Smooth muscle cell (in vitro differentiated cells): ENCODE measurements around the gene C1orf52. TPM values are rescaled to one million over a fixed set of nuclear protein-coding genes. Genes with fewer than 3 reads are reported as not detected.
A peak's percentile ranks its signal among the peaks of the same experiment; 100 is the strongest.

Source experiments
- DNase-seq: peaks from one replicate; lab custom pipeline; 2025; ENCODE audit not compliant: unreplicated experiment; lab: John Stamatoyannopoulos, UW
- H2AFZ ChIP-seq: fragments of 200-600 bp; sonication (generic); 2 replicates; pipeline ENCODE4 v1.6.0; 2016; ENCODE audit warnings: antibody characterized with exemption, low read depth, mild to moderate bottlenecking
- H3F3A ChIP-seq: fragments of 200-600 bp; sonication (generic); 2 replicates; pipeline ENCODE4 v1.6.0; 2017; ENCODE audit warnings: antibody characterized with exemption, low read depth
- H3K27ac ChIP-seq: fragments of 200-600 bp; sonication (generic); 2 replicates; pipeline ENCODE4 v1.5.1; 2016; ENCODE audit warnings: low read depth, mild to moderate bottlenecking
- H3K27me3 ChIP-seq: fragments of 200-600 bp; sonication (generic); 2 replicates; pipeline ENCODE4 v1.6.1; 2016; ENCODE audit warnings: low read depth, mild to moderate bottlenecking
- H3K36me3 ChIP-seq: fragments of 200-600 bp; sonication (generic); 2 replicates; pipeline ENCODE4 v1.5.1; 2016; ENCODE audit warnings: low read depth
- H3K4me1 ChIP-seq: fragments of 200-600 bp; sonication (generic); 2 replicates; pipeline ENCODE4 v1.5.1; 2016; ENCODE audit warnings: low read depth
- H3K4me2 ChIP-seq: fragments of 200-600 bp; sonication (generic); 2 replicates; pipeline ENCODE4 v1.6.0; 2016; ENCODE audit warnings: mild to moderate bottlenecking
- H3K4me3 ChIP-seq: fragments of 200-600 bp; sonication (generic); 2 replicates; pipeline ENCODE4 v1.5.1; 2016; ENCODE audit warnings: mild to moderate bottlenecking
- H3K79me2 ChIP-seq: fragments of 200-600 bp; sonication (generic); 2 replicates; pipeline ENCODE4 v1.6.0; 2016; ENCODE audit warnings: low read depth, mild to moderate bottlenecking
- H3K9ac ChIP-seq: fragments of 200-600 bp; sonication (generic); 2 replicates; pipeline ENCODE4 v1.6.0; 2016; ENCODE audit warnings: low read depth
- H3K9me3 ChIP-seq: fragments of 200-600 bp; sonication (generic); replicated peaks from 2 replicates; pipeline ENCODE4 v1.5.1; 2016; ENCODE audit warnings: low read depth
- H4K20me1 ChIP-seq: fragments of 200-600 bp; sonication (generic); 2 replicates; pipeline ENCODE4 v1.6.0; 2016; ENCODE audit warnings: low read depth
- CTCF ChIP-seq: fragments of 200-600 bp; sonication (generic); IDR thresholded peaks from 2 replicates; pipeline ENCODE4 v1.5.1; 2017; ENCODE audit warnings: borderline replicate concordance, mild to moderate bottlenecking, antibody characterized with exemption; ENCODE audit not compliant: insufficient read depth, poor library complexity, severe bottlenecking
- WGBS: methylation state at CpG from one replicate; pipeline ENCODE4 v1.1.7; 2016; ENCODE audit warnings: low lambda C conversion rate; 5-methylcytosine and 5-hydroxymethylcytosine counted together
- polyA plus RNA-seq: library from polyadenylated mRNA; unstranded; fragments of >200 nt; fragmentation: Nextera tagmentation; extraction: Ambion mirVana; gene quantifications from 2 replicates; pipeline ENCODE4 v1.2.1, GENCODE V29; 2016
- total RNA-seq: library from RNA; depleted of rRNA; stranded (reverse); fragments of >200 nt; gene quantifications from 2 replicates; pipeline ENCODE4 v1.2.3, GENCODE V29; 2014

The C1orf52 gene
- total and polyA plus RNA-seq, 2 experiments from 2014 or later, result 39.4 to 46.4 TPM

DNA sequence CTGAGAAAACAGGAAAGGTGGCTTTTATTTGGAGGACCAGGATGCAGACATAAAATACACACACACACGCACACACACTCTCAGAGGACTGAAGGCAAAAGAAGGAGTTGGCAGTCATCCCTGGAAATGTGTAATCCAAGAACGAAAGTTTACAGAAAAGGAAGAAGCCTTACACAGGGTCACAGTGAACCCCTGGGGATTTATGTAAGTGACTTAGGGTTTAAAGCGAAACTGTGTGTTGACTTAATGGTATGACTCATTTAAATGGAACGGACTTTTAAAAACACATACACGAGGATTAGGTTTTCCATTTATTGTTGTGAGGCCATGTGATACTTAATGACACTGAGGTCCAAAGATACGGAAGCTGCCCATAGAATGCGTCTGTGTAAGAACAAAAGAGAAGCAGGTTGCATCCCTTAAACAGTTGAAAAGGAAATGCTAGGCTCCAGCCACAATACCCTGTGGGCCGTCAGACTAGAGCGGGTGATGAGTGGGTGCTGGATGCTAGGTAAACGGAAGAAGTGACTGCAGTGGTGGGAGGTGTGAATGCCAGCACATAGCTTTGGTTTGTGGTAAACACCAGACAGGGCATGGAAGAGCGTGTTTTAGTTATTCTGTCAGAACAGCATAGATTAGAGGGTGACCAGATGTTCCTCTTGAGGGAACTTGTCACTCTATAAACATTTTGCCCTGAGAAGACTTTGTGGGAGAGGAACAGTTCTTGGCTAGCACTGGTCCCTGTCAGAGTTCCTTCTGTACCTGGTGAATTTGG is 38.6 kb upstream of the C1orf52 start:
- peak; percentile 5 for DNase-seq
- Histone ChIP-seq H3K4me3 (peak overlapping the region; percentile 9), H2AFZ (no peak overlapping the region), H3K9ac (peak overlapping the region; percentile 17), H4K20me1 (no peaks in the 10 kb centered on the region), H3K27me3 (no peaks in the 10 kb centered on the region), H3K27ac (peak overlapping the region; percentile 79), H3K4me2 (peak overlapping the region; percentile 69), H3K36me3 (no peaks in the 10 kb centered on the region), H3F3A (peaks cover 13% of the 10 kb centered on the region), H3K79me2 (no peaks in the 10 kb centered on the region), H3K9me3 (no peaks in the 10 kb centered on the region), H3K4me1 (peaks cover 16% of the 10 kb centered on the region)
- 5% methylated on average over 11 of the region's 11 CpGs for WGBS
- no peak for TF ChIP-seq CTCF

GRCh38 chr1:85297538-85297854 is 38.0 kb upstream of the C1orf52 start:
- Histone ChIP-seq H3K9me3 (no peaks in the 10 kb centered on the region), H3K4me1 (peaks cover 16% of the 10 kb centered on the region), H2AFZ (no peak overlapping the region), H3K79me2 (no peaks in the 10 kb centered on the region), H3K9ac (peak overlapping the region; percentile 17), H4K20me1 (no peaks in the 10 kb centered on the region), H3F3A (peaks cover 13% of the 10 kb centered on the region), H3K4me2 (peak overlapping the region; percentile 69), H3K27ac (peak overlapping the region; percentile 79), H3K27me3 (no peaks in the 10 kb centered on the region), H3K4me3 (peak overlapping the region; percentile 9), H3K36me3 (no peaks in the 10 kb centered on the region)
- 62% methylated on average over 1 of the region's 1 CpG for WGBS
- TF ChIP-seq CTCF, result no peak
- DNase-seq, result no peak

- H3K4me2 ChIP-seq, result peak overlapping the region; percentile 69
- H3K9ac ChIP-seq, result no peak overlapping the region
- no peak for TF ChIP-seq CTCF
- peak overlapping the region; percentile 79 for H3K27ac ChIP-seq
- H3F3A ChIP-seq, result peaks cover 13% of the 10 kb centered on the region
- H3K4me1 ChIP-seq, result peaks cover 16% of the 10 kb centered on the region
- 47% methylated on average over 1 of the region's 1 CpG for WGBS
- no peaks in the 10 kb centered on the region for H3K36me3 ChIP-seq
- no peak overlapping the region for H2AFZ ChIP-seq
- no peaks in the 10 kb centered on the region for H3K9me3 ChIP-seq
- H3K79me2 ChIP-seq, result no peaks in the 10 kb centered on the region
- no peak for DNase-seq
- no peaks in the 10 kb centered on the region for H3K27me3 ChIP-seq
- no peak overlapping the region for H3K4me3 ChIP-seq
- H4K20me1 ChIP-seq, result no peaks in the 10 kb centered on the region
Observed at GRCh38 chr1:85296980-85297379, 37.5 kb upstream of the C1orf52 start.

DNA sequence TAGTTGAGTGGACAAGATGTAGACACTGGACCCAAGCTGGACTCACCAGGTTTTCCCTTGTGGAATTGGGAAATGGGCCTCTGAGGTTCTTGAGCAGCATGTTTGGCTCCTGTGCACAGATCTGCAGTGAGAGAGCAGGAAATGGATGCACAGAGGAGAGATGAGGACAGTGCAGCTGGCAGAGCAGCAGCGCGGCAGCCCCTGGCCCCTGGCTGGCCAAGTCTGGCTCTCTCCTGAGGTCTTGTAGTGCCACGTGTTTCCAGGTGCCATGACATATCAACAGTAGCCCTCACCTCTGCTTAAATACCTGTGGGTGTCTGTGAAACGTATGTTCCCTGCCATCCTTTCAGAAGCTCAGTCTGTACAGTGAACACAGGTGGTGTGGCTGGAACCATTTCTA is 36.2 kb upstream of the C1orf52 start:
- peaks cover 19% of the 10 kb centered on the region for H3K4me1 ChIP-seq
- DNase-seq, result no peak

More for the DNA sequence above, 36.2 kb upstream of the C1orf52 start:
- no peak overlapping the region for H2AFZ ChIP-seq
- H3K4me3 ChIP-seq, result no peak overlapping the region
- WGBS, result 84% methylated on average over 4 of the region's 4 CpGs
- no peak overlapping the region for H3K9ac ChIP-seq
- peaks cover 13% of the 10 kb centered on the region for H3F3A ChIP-seq
- H4K20me1 ChIP-seq, result no peaks in the 10 kb centered on the region
- no peaks in the 10 kb centered on the region for H3K27me3 ChIP-seq
- no peak overlapping the region for H3K4me2 ChIP-seq
- no peak overlapping the region for H3K27ac ChIP-seq
- no peaks in the 10 kb centered on the region for H3K79me2 ChIP-seq
- TF ChIP-seq CTCF, result no peak
- H3K9me3 ChIP-seq, result no peaks in the 10 kb centered on the region
- H3K36me3 ChIP-seq, result no peaks in the 10 kb centered on the region
